ENCODE data around the gene PABPN1L. TPM values are rescaled to one million over a fixed set of nuclear protein-coding genes. Genes with fewer than 3 reads are reported as not detected.

PABPN1L gene
- polyA plus RNA-seq, 1 donor from 2014 or later, result not detected

DNA sequence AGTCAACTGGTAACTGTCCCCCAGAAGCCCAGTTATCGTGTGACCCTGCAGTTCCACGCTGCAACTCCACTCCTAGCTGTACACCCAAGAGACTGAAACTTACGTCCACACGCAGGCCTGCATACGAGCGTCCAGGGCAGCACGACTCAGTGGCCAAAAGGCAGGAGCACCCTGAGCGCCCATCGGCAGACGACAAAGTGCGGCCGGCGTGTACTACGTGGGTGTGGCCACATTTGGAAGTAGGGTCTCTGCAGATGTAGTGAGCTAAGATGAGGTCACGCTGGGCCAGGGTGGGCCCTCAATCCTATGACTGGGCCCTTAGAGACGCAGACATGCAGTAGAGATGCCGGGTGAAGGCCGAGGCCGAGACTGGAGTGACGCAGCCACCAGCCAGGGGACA is 23.2 kb downstream of the PABPN1L start:
- H3K27ac Mint-ChIP-seq, result no peak overlapping the region

DNA sequence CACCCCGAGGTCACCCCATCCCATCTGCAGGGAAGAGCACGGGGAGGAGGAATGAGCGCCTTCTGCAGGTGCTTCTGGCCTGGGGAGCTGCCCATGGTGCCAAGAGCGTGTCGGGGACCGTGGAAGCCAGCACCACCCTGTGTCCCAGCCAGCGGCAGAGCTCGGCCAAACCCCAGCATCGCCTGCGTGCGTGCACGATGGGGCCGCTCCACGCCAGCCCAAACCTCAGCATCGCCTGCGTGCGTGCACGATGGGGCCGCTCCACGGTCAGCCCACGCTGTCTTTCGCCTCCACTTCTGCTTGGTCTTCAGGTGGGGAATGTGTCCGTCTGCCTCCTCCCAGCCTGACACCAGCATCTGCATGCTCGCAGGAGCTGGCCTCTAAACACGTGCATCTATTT is 23.7 kb downstream of the PABPN1L start:
- Mint-ChIP-seq H3K9me3 (no peaks in the 10 kb centered on the region), H3K27ac (no peak overlapping the region), H3K36me3 (peaks cover 12% of the 10 kb centered on the region), H3K4me3 (peak overlapping the region in 2 of 4 donors; percentile 37 to 63), H3K4me1 (peaks cover 0 to 7% (median 0%) of the 10 kb centered on the region in 3 donors), H3K27me3 (no peaks in the 10 kb centered on the region)

More for the DNA sequence above, 23.2 kb downstream of the PABPN1L start:
- H3K4me3 Mint-ChIP-seq, result peak overlapping the region in 2 of 4 donors; percentile 37 to 63
- H3K4me1 Mint-ChIP-seq, result peaks cover 0 to 7% (median 0%) of the 10 kb centered on the region in 3 donors
- no peaks in the 10 kb centered on the region for H3K27me3 Mint-ChIP-seq
- H3K9me3 Mint-ChIP-seq, result no peaks in the 10 kb centered on the region
- H3K36me3 Mint-ChIP-seq, result peaks cover 12% of the 10 kb centered on the region

DNA sequence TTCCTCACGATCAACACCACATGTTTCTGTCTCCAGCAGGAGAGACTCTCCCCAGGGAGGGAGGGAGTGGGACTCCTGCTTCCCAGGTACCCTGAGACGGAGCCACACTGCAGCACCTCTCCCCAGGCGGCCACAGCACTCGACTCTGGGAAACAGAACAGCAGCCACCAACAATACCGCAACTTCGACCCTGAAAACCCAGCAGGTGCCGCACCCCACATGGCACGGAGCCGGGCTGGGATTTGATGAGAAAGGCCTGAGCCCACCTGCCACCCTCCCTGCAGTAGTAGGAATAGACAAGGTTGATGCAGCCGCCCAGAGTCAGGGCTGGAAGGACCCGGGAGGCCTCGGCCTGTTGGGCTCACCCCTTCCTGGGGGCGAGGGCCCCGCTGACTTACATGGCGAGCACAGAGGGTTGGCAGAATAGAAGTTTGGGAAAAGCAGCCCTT is 24.1 kb downstream of the PABPN1L start:
- Mint-ChIP-seq H3K9me3 (no peaks in the 10 kb centered on the region), H3K4me1 (peaks cover 0 to 7% (median 0%) of the 10 kb centered on the region in 3 donors), H3K36me3 (peaks cover 12% of the 10 kb centered on the region), H3K4me3 (peak overlapping the region in 1 of 4 donors; percentile 63), H3K27me3 (no peaks in the 10 kb centered on the region), H3K27ac (no peak overlapping the region)

DNA sequence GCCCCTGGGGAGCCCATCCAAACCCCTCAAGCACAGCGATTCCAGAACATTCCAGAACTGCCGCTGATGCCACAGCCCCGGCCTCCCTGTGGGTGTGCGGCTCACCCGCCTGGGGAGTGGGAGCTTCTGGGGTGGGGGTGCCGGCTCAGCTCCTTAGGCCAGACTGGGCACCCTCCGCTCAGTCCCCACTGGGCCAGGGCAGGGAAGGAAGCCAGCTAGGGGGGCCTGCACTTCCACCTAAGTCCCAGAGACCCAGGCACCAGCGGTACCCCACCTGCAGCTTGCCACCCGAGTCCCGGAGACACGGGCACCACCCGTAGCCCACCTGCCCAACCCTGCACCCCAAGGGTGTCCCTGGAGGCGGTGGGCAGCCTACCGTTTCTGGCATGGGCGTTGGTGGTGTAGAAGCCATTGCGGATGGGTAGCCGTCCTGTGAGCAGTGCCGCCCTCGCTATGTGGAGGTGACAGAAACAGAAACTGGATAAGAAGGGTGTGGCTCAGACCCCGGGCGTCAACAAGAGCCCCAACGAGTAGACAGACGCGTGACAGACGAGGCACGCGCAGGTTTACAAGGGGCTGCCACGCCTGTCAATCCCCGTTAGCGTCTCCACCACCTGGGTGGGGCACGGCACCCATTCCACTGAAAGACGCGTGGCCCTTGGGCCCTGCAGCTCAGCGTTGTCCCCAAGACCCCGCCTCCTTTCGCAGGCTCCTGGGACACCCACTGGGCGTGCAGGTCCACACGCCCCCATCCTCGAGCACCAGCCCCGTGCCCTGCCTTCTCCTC is 24.7 kb downstream of the PABPN1L start:
- peak overlapping the region in 1 of 4 donors; percentile 63 for H3K4me3 Mint-ChIP-seq
- no peaks in the 10 kb centered on the region for H3K27me3 Mint-ChIP-seq
- H3K27ac Mint-ChIP-seq, result no peak overlapping the region
- H3K9me3 Mint-ChIP-seq, result no peaks in the 10 kb centered on the region
- peaks cover 12% of the 10 kb centered on the region for H3K36me3 Mint-ChIP-seq
- peaks cover 0 to 7% (median 0%) of the 10 kb centered on the region in 3 donors for H3K4me1 Mint-ChIP-seq

DNA sequence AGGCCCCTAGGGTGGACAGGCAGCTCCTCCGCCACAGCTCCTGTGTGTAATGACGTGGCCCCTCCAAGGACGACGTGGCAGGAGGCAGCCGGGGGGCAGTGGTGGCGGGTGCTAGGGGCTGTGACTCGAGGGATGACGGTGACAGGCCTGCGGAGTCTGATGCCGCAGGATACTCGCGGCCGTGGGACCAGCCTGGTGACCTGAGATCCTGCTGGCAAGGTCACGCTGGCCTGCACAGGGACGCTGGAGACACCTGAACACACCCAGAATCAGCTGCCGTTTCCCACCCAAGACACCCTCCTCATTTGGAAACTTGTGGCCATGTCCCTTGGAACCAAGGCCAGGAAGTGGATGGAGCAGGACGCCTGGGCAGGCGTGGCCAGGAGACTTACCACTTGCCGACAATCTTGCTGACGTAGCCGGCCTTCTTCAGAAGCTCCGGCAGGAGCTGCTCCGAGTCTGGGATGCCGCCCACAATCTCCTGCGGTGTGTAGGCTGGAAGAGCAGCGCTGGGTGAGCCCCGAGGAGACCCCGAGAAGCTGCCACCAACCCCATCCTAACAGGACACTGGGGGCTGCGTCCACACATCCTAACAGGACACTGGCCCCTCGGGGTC is 25.8 kb downstream of the PABPN1L start:
- H3K9me3 Mint-ChIP-seq, result no peaks in the 10 kb centered on the region
- no peak overlapping the region for H3K4me3 Mint-ChIP-seq
- H3K27me3 Mint-ChIP-seq, result no peaks in the 10 kb centered on the region
- H3K4me1 Mint-ChIP-seq, result peaks cover 0 to 7% (median 0%) of the 10 kb centered on the region in 3 donors
- peaks cover 12% of the 10 kb centered on the region for H3K36me3 Mint-ChIP-seq
- H3K27ac Mint-ChIP-seq, result no peak overlapping the region

DNA sequence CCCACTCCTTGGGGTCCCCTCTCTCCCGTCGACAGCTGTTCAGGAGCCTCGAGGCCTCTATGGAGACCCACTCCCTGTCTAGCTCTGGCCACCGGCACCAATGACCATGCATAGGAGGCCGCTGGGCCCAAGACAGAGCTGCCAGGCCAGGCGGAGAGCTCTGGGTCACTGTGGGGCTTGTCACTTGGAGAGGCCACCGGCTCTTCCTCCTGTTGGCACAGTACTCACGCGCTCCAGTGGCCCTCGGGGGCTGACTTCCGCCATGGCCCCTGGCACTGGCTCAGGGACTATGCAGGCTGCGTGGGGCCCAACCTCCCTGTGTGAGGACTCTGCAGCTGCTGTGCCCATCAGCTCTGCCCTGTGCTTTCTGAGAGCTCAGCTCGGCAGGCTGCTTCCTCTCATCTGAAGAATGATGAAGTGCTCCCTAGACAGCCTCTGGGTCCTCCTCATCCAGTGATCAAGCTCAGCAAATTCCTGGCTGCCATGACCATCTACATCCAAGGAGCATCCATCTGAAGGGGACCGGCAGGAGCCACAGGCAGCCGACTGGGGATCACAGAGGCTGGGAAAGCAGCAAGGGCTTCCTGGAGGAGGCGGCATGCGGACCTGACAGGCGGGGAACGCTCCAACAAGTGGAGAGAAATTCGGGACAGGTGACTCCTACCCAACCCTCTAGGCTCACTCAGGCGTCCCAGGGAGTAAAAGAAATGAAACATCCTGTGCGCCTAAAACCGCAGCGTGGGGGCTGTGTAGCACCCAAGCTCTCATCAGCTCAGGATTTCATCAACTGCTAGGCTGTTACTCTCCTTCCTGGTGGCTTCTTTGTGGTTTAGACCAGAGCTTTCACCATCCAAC is 26.5 kb downstream of the PABPN1L start:
- Mint-ChIP-seq H3K4me1 (peaks cover 0 to 7% (median 0%) of the 10 kb centered on the region in 3 donors), H3K36me3 (peaks cover 12% of the 10 kb centered on the region), H3K9me3 (no peaks in the 10 kb centered on the region), H3K27ac (no peak overlapping the region), H3K27me3 (peaks cover 2% of the 10 kb centered on the region), H3K4me3 (no peak overlapping the region)

DNA sequence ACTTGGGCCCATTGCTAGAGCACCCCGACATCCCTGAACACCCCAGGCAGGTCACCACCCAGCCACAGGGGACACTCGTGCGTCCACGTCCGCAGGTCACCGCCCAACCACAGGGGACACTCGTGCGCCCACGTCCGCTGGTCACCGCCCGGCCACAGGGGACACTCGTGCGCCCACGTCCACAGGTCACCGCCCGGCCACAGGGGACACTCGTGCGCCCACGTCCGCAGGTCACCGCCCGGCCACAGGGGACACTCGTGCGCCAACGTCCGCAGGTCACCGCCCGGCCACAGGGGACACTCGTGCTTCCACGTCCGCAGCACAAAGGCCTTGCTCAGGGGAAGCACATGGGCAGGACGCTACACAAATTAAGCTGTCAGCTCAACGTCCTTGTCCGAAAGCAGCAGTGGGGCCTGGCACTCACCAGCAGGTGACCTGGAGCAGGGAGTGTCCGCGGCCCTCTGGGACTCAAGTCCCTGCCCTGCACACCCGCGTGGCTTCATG is 27.4 kb downstream of the PABPN1L start:
- H3K27ac Mint-ChIP-seq, result no peak overlapping the region
- H3K4me1 Mint-ChIP-seq, result peaks cover 0 to 5% (median 0%) of the 10 kb centered on the region in 3 donors
- peak overlapping the region in 1 of 4 donors; percentile 43 for H3K4me3 Mint-ChIP-seq
- peaks cover 2% of the 10 kb centered on the region for H3K27me3 Mint-ChIP-seq
- no peaks in the 10 kb centered on the region for H3K9me3 Mint-ChIP-seq
- H3K36me3 Mint-ChIP-seq, result peaks cover 12% of the 10 kb centered on the region

DNA sequence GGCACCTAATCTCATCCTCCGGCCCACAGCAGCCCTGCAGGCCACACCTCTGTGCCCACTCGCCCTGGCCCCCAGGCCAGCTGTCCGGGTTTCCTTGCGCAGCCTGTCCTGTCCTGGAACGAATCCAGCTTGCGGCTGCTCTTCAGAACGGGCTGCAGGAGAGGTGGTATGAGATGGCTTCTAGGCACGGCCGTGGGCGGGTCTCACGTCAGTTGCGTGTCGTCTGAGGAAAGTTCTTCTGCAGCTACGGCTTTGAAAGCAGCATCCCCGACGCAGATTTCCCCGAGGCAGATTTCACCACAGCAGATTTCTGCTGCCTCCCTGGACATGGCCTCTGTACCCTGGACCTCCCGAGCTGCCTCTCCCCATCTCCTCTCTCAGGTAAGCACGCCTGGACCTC is 27.9 kb downstream of the PABPN1L start:
- H3K27ac Mint-ChIP-seq, result no peak overlapping the region
- no peak overlapping the region for H3K4me3 Mint-ChIP-seq
- H3K27me3 Mint-ChIP-seq, result peaks cover 2% of the 10 kb centered on the region
- H3K4me1 Mint-ChIP-seq, result peaks cover 0 to 5% (median 0%) of the 10 kb centered on the region in 3 donors
- H3K9me3 Mint-ChIP-seq, result no peaks in the 10 kb centered on the region
- H3K36me3 Mint-ChIP-seq, result peaks cover 9% of the 10 kb centered on the region

DNA sequence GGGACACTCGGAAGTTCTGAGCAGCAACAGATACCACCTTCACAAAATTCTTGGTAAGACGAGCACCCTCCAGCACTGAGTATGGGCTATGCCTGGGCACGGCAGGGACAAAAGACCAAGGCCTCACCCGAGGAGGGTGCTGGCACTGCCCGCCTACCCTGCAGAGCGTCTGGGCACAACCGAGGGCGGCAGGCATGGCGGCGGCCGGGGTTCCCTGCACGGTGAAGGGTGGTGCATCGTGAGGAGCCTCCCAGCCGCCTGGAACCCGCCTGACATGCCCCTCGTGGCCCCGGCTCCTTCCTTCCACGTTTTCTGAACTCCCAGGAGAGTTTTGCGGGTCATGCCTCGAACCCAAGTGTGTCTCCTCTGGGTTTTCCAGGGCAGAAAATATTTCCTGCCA is 28.7 kb downstream of the PABPN1L start:
- Mint-ChIP-seq H3K36me3 (peaks cover 6% of the 10 kb centered on the region), H3K9me3 (no peaks in the 10 kb centered on the region), H3K4me3 (no peak overlapping the region), H3K27ac (no peak overlapping the region), H3K4me1 (peaks cover 0 to 5% (median 0%) of the 10 kb centered on the region in 3 donors), H3K27me3 (peaks cover 2% of the 10 kb centered on the region)

DNA sequence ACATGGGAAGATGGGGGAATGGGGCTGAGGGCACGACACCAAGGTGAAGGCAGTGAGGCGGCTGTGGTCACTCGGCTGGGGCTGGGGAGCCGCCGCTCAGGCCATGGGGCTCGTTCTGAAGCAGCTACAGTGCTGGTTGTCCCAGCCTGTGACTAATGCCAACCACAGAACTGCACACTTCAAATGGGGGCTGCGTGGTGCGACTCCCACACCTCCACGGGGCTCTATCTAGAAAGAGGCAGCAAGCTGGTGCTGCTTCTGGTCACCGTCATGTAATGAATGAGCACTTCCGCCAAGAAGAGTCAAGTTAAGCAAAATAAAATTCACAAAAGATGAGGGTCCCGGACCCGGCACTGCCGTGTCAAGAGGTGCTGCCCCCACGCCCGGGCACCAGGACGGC is 29.7 kb downstream of the PABPN1L start:
- H3K36me3 Mint-ChIP-seq, result peaks cover 6% of the 10 kb centered on the region
- peaks cover 0 to 2% (median 0%) of the 10 kb centered on the region in 3 donors for H3K4me1 Mint-ChIP-seq
- no peak overlapping the region for H3K27ac Mint-ChIP-seq
- no peak overlapping the region for H3K4me3 Mint-ChIP-seq
- no peaks in the 10 kb centered on the region for H3K9me3 Mint-ChIP-seq
- H3K27me3 Mint-ChIP-seq, result peaks cover 2% of the 10 kb centered on the region

DNA sequence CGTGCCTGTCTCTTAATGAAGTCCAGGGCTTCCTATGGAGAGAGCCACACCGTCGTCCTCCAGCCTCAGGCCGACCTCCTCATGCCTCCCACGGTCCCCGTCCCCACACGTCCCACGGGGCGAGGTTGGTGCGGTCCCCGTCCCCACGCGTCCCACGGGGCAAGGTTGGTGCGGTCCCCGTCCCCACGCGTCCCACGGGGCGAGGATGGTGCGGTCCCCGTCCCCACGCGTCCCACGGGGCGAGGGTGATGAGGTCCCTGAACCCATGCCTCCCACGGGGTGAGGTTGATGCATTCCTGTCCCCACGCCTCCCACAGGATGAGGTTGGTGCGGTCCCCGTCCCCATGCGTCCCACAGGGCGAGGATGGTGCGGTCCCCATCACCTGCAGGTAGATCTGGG is 30.6 kb downstream of the PABPN1L start:
- no peak overlapping the region for H3K4me3 Mint-ChIP-seq
- H3K9me3 Mint-ChIP-seq, result no peaks in the 10 kb centered on the region
- H3K27me3 Mint-ChIP-seq, result peaks cover 2% of the 10 kb centered on the region
- H3K27ac Mint-ChIP-seq, result no peak overlapping the region
- no peaks in the 10 kb centered on the region for H3K4me1 Mint-ChIP-seq
- peaks cover 6% of the 10 kb centered on the region for H3K36me3 Mint-ChIP-seq

DNA sequence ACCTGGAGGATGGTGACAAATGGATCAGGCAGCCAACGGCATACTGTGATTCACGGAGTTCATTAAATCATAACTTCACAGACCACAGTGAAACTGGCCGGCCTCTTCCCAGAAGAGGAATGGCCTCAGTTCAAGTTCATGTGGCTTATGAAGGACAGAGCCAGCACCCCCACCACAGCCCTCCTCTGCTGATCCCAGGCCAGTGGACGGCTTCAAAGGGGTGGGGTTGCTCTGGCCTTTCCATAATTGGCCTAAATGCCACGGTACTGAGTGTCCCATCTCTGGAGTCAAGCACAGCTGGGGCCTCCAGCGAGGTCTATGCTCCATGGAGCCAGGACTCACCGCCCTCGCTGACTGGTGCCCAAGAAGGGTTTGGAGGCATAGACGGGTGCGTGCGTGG is 31.1 kb downstream of the PABPN1L start:
- H3K4me3 Mint-ChIP-seq, result no peak overlapping the region
- peaks cover 2% of the 10 kb centered on the region for H3K27me3 Mint-ChIP-seq
- H3K27ac Mint-ChIP-seq, result no peak overlapping the region
- peaks cover 6% of the 10 kb centered on the region for H3K36me3 Mint-ChIP-seq
- H3K4me1 Mint-ChIP-seq, result no peaks in the 10 kb centered on the region
- H3K9me3 Mint-ChIP-seq, result no peaks in the 10 kb centered on the region

DNA sequence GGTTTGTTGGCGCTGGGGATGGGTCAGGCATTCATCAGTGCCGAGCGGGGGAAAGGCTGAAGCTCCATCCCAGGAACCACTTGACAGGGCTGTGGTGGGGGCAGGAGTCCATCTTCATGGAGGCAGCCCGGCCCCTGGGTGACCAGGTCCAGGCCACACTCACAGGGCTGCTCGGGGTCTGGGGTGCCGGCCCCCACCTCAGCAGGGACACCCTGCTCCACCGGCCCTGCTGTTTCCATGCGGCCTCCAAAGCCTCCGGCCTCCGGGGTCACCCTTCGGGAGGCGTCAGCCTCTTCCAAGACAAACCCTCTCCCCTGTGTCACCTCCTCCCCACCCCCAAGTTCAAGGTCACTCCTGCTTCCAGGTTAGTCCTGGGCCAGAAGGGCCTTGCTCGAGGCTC is 31.8 kb downstream of the PABPN1L start:
- Mint-ChIP-seq H3K36me3 (peaks cover 1% of the 10 kb centered on the region), H3K9me3 (no peaks in the 10 kb centered on the region), H3K4me1 (no peaks in the 10 kb centered on the region), H3K27me3 (peaks cover 2% of the 10 kb centered on the region), H3K4me3 (no peak overlapping the region), H3K27ac (no peak overlapping the region)

DNA sequence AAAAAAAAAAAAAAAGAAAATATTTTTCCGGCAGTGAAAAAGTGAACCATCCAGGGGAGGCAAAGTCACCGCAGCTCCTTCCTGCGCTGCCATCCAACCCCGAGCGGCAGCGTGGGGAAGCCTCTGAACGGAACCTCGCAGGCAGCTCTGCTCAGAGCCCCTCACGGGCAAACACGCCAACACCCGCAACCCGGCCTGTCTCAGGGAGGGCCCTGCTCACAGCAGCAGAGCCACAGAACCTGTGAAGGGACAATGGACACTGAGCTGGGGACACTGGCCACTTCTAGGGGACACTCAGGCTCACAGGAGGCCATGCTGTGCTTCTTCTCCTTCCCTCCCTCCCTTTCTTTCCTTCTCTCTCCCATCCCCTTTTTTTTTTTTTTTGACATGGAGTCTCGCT is 33.4 kb downstream of the PABPN1L start:
- no peaks in the 10 kb centered on the region for H3K36me3 Mint-ChIP-seq
- no peak overlapping the region for H3K27ac Mint-ChIP-seq
- H3K4me3 Mint-ChIP-seq, result no peak overlapping the region
- H3K4me1 Mint-ChIP-seq, result no peaks in the 10 kb centered on the region
- H3K9me3 Mint-ChIP-seq, result no peaks in the 10 kb centered on the region
- H3K27me3 Mint-ChIP-seq, result peaks cover 2% of the 10 kb centered on the region

DNA sequence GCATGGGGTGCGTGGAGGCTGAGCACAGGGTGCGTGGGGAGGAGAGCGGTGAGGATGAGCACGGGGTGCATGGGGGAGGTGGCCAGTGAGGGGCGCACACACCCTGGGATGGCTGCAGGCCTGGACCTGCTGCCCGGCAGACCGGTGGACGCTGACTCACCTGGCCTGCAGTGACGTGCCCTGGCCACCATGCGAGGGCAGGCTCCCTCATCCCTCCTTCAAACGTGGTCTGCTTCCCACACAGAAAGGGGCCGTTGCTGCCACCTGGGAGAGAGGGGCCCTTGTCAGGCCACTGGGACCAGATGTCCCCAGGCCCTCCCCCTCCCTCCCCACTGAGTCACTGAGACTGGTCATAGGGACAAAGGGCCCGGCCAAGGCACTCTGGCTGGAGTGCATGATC is 34.6 kb downstream of the PABPN1L start:
- H3K36me3 Mint-ChIP-seq, result no peaks in the 10 kb centered on the region
- H3K9me3 Mint-ChIP-seq, result no peaks in the 10 kb centered on the region
- H3K4me3 Mint-ChIP-seq, result no peak overlapping the region
- no peaks in the 10 kb centered on the region for H3K4me1 Mint-ChIP-seq
- peaks cover 2% of the 10 kb centered on the region for H3K27me3 Mint-ChIP-seq
- no peak overlapping the region for H3K27ac Mint-ChIP-seq

All from IgD-negative memory B cell (primary cell).